IgD-negative memory B cell (primary cell): Measurements from ENCODE around the gene PLIN4. TPM values are rescaled to one million over a fixed set of nuclear protein-coding genes. Genes with fewer than 3 reads are reported as not detected.
A peak's percentile ranks its signal among the peaks of the same experiment; 100 is the strongest.
"Not testable (repeated sequence)": the region's sequence is repeated elsewhere in the genome, so short reads cannot be mapped to it uniquely, and the experiment has no call there.

Experiments used
- H3K27ac Mint-ChIP-seq, 3 donors: one replicate each; pipeline ENCODE4 v1.8.0; 2020 to 2022; ENCODE audit warnings: mild to moderate bottlenecking in 3 of 3, mixed read lengths in 3 of 3, moderate library complexity in 1 of 3
- H3K27me3 Mint-ChIP-seq: one replicate; pipeline ENCODE4 v1.8.0; 2021; ENCODE audit warnings: mixed read lengths
- H3K36me3 Mint-ChIP-seq: one replicate; pipeline ENCODE4 v1.8.0; 2020; ENCODE audit warnings: mild to moderate bottlenecking, mixed read lengths
- H3K4me1 Mint-ChIP-seq, 3 donors: one replicate each; pipeline ENCODE4 v1.8.0; 2020 to 2022; ENCODE audit warnings: mixed read lengths in 3 of 3, mild to moderate bottlenecking in 1 of 3
- H3K4me3 Mint-ChIP-seq, 4 donors: one replicate each; pipeline ENCODE4 v1.8.0; 2020 to 2022; ENCODE audit warnings: mild to moderate bottlenecking in 4 of 4, mixed read lengths in 4 of 4, moderate library complexity in 3 of 4
- H3K9me3 Mint-ChIP-seq, 3 donors: one replicate each; pipeline ENCODE4 v1.8.0; 2020 to 2021; ENCODE audit warnings: mixed read lengths in 3 of 3, mild to moderate bottlenecking in 1 of 3
- polyA plus RNA-seq: library from polyadenylated mRNA; unstranded; fragments of 300-500 nt; fragmentation: Illumina TruSeq; gene quantifications from one replicate; pipeline ENCODE4 v1.2.3, GENCODE V29; 2021

Gene PLIN4
- polyA plus RNA-seq, 1 donor from 2014 or later, result 0.15 TPM

- no peaks in the 10 kb centered on the region for H3K36me3 Mint-ChIP-seq
- H3K9me3 Mint-ChIP-seq, result peaks cover 0 to 7% (median 0%) of the 10 kb centered on the region in 3 donors
- H3K4me3 Mint-ChIP-seq, result no peak overlapping the region
- H3K27ac Mint-ChIP-seq, result no peak overlapping the region
- H3K27me3 Mint-ChIP-seq, result peaks cover 10% of the 10 kb centered on the region
- H3K4me1 Mint-ChIP-seq, result peaks cover 0 to 4% (median 0%) of the 10 kb centered on the region in 3 donors
Observed at GRCh38 chr19:4553775-4554174, 35.5 kb upstream of the PLIN4 start.

DNA sequence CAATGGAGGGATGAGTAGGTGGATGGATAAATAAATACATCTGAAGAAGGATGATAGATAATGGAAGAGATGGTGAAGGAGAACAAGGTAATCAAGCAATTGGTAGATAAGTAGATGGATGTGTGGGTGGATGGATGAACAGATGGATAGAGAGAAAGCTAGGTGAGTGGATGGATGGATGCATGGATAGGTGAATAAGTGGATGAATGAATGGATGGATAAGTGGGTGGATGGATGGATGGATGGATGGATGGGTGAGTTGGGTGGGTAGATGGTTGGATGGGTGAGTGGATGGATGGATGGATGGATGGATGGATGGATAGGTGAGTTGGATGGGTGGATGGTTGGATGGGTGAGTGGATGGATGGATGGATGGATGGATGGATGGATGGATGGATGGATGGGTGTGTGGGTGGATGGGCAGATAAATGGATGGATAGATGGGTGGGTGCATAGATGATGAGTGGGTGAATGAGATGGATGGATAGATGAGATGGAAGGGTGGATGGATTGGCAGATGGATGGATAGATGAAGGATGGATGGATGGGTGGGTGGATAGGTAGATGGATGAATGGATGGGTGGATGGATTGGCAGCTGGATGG lies 34.9 kb upstream of the PLIN4 start:
- peaks cover 10% of the 10 kb centered on the region for H3K27me3 Mint-ChIP-seq
- H3K27ac Mint-ChIP-seq, result no peak overlapping the region
- H3K9me3 Mint-ChIP-seq, result peaks cover 0 to 7% (median 0%) of the 10 kb centered on the region in 3 donors
- H3K36me3 Mint-ChIP-seq, result no peaks in the 10 kb centered on the region
- H3K4me3 Mint-ChIP-seq, result peak overlapping the region in 1 of 4 donors; percentile 8
- H3K4me1 Mint-ChIP-seq, result peaks cover 0 to 4% (median 0%) of the 10 kb centered on the region in 3 donors

- H3K27me3 Mint-ChIP-seq, result peaks cover 9% of the 10 kb centered on the region
- peaks cover 0 to 7% (median 0%) of the 10 kb centered on the region in 3 donors for H3K9me3 Mint-ChIP-seq
- no peak overlapping the region for H3K27ac Mint-ChIP-seq
- H3K36me3 Mint-ChIP-seq, result no peaks in the 10 kb centered on the region
- H3K4me3 Mint-ChIP-seq, result no peak overlapping the region
- peaks cover 0 to 2% (median 0%) of the 10 kb centered on the region in 3 donors for H3K4me1 Mint-ChIP-seq
Observed at GRCh38 chr19:4552525-4552819, 34.2 kb upstream of the PLIN4 start.

DNA sequence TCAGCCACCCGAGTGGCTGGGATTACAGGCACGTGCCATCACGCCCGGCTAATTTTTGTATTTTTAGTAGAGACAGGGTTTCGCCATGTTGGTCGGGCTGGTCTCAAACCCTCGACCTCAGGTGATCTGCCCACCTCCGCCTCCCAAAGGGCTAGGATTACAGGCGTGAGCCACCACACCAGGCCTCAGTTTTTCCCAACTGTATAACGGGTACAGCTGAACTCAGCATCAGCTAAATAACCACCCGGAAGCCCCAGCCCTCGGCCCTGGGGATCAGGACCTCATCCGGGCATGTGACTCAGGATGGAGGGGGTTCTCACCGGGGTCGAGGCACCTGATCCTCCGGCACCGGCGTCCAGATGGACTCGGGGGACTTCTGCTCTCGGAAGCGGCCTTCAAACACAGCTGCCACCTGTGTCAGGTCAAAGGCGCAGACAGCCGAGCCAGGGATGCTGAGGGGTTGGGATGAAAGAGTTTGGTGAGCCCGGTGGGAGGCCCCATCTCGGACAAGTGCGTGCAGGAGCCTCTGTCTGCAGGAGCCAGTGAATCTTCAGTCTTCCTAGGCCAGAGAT lies 32.3 kb upstream of the PLIN4 start:
- no peaks in the 10 kb centered on the region for H3K36me3 Mint-ChIP-seq
- H3K27ac Mint-ChIP-seq, result no peak overlapping the region
- peaks cover 9% of the 10 kb centered on the region for H3K27me3 Mint-ChIP-seq
- no peaks in the 10 kb centered on the region for H3K4me1 Mint-ChIP-seq
- peaks cover 0 to 4% (median 0%) of the 10 kb centered on the region in 3 donors for H3K9me3 Mint-ChIP-seq
- no peak overlapping the region for H3K4me3 Mint-ChIP-seq

GRCh38 chr19:4550018-4550417 lies 31.7 kb upstream of the PLIN4 start:
- Mint-ChIP-seq H3K27ac (no peak overlapping the region), H3K36me3 (no peaks in the 10 kb centered on the region), H3K4me1 (no peaks in the 10 kb centered on the region), H3K9me3 (peaks cover 0 to 4% (median 0%) of the 10 kb centered on the region in 3 donors), H3K27me3 (peaks cover 9% of the 10 kb centered on the region), H3K4me3 (no peak overlapping the region)

- Mint-ChIP-seq H3K4me3 (no peak overlapping the region), H3K4me1 (no peaks in the 10 kb centered on the region), H3K27ac (no peak overlapping the region), H3K36me3 (no peaks in the 10 kb centered on the region), H3K27me3 (peaks cover 9% of the 10 kb centered on the region), H3K9me3 (peaks cover 0 to 4% (median 0%) of the 10 kb centered on the region in 3 donors)
Observed at GRCh38 chr19:4548238-4548584, 29.9 kb upstream of the PLIN4 start.

DNA sequence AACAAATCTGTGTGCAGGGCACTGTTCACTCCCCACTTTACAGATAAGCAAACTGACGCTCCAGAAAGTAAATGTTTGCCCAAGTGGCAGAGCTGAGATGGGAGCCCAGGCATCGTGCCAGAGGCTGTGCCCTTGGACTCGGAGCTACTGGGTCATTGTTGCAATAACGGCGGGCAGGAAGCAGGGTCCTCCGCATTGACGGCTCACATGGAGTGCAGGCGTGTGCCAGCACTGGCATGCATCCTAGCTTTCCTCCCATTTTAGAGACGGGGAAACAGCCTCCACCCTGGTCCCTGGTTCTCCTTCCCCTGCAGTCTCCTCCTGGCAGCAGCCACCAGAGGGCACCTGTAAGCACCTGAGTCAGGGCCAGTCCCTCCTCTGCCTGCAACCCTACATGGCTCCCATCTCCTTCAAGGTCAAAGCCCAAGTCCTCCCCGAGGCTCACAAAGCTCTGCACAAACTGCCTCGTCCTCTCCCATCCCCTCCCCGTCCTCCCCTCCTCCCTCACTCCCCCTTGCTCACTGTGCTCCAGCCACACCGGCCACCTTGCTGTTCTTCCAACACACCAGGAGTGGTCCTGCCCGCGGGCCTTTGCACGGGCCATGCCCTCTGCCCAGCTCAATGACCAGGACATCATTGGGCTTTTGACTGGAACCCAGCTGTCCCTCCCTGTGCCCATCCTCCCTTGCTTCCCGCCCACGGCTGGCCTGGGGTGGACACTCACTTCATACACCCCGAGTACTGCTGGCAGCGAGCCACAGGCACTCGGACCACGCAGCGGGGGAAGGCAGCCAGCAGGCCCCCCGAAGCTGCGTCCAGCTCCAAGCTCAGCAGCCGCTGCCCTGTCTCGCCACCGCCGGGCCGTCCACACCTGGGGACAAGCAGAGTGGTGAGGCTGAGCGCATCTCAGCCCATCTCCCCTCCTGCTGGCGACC lies 29.3 kb upstream of the PLIN4 start:
- Mint-ChIP-seq H3K27me3 (peaks cover 7% of the 10 kb centered on the region), H3K4me1 (no peaks in the 10 kb centered on the region), H3K27ac (no peak overlapping the region), H3K4me3 (peak overlapping the region in 1 of 4 donors; percentile 25), H3K9me3 (no peaks in the 10 kb centered on the region), H3K36me3 (no peaks in the 10 kb centered on the region)

GRCh38 chr19:4543842-4544647 lies 25.8 kb upstream of the PLIN4 start:
- peaks cover 6 to 11% (median 9%) of the 10 kb centered on the region in 3 donors for H3K4me1 Mint-ChIP-seq
- H3K27me3 Mint-ChIP-seq, result peaks cover 3% of the 10 kb centered on the region
- no peak overlapping the region for H3K4me3 Mint-ChIP-seq
- H3K36me3 Mint-ChIP-seq, result no peaks in the 10 kb centered on the region
- peaks cover 0 to 2% (median 0%) of the 10 kb centered on the region in 3 donors for H3K9me3 Mint-ChIP-seq
- H3K27ac Mint-ChIP-seq, result no peak overlapping the region

GRCh38 chr19:4542896-4543841 lies 24.9 kb upstream of the PLIN4 start:
- Mint-ChIP-seq H3K9me3 (peaks cover 0 to 2% (median 0%) of the 10 kb centered on the region in 3 donors), H3K4me1 (peaks cover 6 to 11% (median 9%) of the 10 kb centered on the region in 3 donors), H3K27me3 (peaks cover 3% of the 10 kb centered on the region), H3K4me3 (no peak overlapping the region), H3K27ac (no peak overlapping the region), H3K36me3 (no peaks in the 10 kb centered on the region)

DNA sequence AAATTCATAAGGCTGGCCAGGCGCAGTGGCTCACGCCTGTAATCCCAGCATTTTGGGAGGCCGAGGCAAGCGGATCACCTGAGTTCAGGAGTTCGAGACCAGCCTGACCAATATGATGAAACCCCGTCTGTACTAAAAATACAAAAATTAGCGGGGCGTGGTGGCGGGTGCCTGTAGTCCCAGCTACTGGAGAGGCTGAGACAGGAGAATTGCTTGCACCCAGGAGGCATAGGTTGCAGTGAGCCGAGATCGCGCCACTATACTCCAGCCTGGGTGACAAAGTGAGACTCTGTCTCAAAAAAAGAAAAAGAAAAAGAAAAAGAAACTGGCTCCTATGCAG lies 23.5 kb upstream of the PLIN4 start:
- peaks cover 6 to 11% (median 9%) of the 10 kb centered on the region in 3 donors for H3K4me1 Mint-ChIP-seq

DNA sequence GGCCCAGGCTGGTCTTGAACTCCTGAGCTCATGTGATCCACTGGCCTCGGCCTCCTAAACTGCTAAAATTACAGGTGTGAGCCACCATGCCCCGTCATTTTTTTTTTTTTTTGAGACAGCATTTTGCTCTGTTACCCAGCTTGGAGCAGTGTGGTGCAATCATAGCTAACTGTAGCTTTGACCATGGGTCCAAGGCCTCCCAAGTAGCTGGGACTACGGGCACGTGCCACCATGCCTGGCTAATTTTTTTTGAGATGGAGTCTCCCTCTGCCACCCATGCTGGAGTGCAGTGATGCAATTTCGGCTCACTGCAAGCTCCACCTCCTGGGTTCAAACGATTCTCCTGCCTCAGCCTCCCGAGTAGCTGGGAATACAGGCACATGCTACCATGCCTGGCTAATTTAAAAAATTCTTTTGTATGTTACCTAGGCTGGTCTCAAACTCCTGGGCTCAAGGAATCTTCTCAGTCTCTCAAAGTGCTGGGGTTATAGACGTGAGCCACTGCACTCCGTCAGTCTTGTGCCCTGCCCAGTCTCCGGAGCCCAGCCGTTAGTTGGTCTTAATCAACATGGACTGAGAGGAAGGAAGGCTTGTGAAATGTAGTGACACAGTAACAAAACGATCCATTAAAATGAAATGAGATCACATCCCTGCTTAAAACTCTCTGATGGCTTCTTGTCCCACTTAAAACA lies 23.0 kb upstream of the PLIN4 start:
- Mint-ChIP-seq H3K27ac (no peak overlapping the region), H3K4me1 (peaks cover 6 to 11% (median 9%) of the 10 kb centered on the region in 3 donors), H3K36me3 (no peaks in the 10 kb centered on the region), H3K4me3 (no peak overlapping the region), H3K27me3 (peaks cover 12% of the 10 kb centered on the region), H3K9me3 (peaks cover 0 to 2% (median 0%) of the 10 kb centered on the region in 3 donors)

More for the DNA sequence above, 23.5 kb upstream of the PLIN4 start:
- H3K27ac Mint-ChIP-seq, H3K4me3 Mint-ChIP-seq, H3K27me3 Mint-ChIP-seq, H3K36me3 Mint-ChIP-seq, H3K9me3 Mint-ChIP-seq: not testable (repeated sequence)

GRCh38 chr19:4539693-4540581 lies 21.7 kb upstream of the PLIN4 start, which contains the start of gene LRG1:
Gene LRG1, minus strand, starts transcription at chr19:4540036. Its CDS starts 23 bp downstream, at chr19:4540013.
- peaks cover 15% of the 10 kb centered on the region for H3K27me3 Mint-ChIP-seq
- H3K4me1 Mint-ChIP-seq, result peaks cover 6 to 13% (median 11%) of the 10 kb centered on the region in 3 donors
- peaks cover 0 to 2% (median 0%) of the 10 kb centered on the region in 3 donors for H3K9me3 Mint-ChIP-seq
- H3K4me3 Mint-ChIP-seq, result peak within 1 kb of the TSS in 3 of 4 donors; percentile 60 to 89 (median 69)
- H3K36me3 Mint-ChIP-seq, result no peaks in the 10 kb centered on the region
- peak within 1 kb of the TSS in 1 of 3 donors; percentile 13 for H3K27ac Mint-ChIP-seq
